ENCODE data around the gene FAM174C.

Gene FAM174C

DNA sequence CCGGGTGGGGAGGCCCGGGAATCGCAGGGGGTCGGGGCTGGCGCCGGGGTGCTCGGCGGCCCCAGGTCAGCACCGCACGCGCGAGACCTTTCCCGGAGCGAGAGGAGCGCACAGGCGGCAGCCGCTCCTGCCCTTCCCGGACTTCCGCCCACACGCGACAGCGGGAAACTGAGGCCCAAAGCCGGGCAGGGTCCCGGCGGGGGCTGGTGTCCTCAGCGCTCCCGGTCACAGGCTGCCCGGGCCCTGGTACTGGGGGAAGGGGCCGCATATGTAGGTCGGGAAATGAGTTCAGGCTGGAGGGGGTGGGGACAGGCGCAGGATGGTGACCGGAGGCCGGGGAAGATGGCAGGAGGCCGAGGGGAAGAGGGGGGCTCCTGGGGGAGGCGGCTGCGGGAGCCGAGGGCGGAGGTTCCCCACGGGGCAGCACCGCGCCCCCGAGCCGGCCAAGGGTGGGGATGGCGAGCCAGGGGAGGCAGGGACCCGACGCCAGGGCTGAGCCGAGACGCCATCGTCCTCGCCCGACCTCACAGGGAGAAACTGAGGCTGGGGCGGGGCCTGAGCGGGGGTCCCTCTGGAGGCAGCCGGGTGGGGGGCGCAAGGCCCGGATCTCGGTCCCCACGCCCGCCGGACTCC, 38.2 kb upstream of the FAM174C start (continued):
- TF ChIP-seq ZNF391 (tag by site-specific recombination; IDR thresholded peaks at IDR 0.05; ENCODE audit: borderline replicate concordance, low read depth) = peak; percentile 35; the same call in 1 of the 2 replicates
- TF ChIP-seq, protein P1, sequence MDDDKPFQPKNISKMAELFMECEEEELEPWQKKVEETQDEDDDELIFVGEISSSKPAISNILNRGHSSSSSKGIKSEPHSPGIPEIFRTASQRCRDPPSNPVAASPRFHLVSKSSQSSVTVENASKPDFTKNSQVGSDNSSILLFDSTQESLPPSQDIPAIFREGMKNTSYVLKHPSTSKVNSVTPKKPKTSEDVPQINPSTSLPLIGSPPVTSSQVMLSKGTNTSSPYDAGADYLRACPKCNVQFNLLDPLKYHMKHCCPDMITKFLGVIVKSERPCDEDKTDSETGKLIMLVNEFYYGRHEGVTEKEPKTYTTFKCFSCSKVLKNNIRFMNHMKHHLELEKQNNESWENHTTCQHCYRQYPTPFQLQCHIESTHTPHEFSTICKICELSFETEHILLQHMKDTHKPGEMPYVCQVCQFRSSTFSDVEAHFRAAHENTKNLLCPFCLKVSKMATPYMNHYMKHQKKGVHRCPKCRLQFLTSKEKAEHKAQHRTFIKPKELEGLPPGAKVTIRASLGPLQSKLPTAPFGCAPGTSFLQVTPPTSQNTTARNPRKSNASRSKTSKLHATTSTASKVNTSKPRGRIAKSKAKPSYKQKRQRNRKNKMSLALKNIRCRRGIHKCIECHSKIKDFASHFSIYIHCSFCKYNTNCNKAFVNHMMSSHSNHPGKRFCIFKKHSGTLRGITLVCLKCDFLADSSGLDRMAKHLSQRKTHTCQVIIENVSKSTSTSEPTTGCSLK (tag by site-specific recombination; IDR thresholded peaks at IDR 0.05) = no peak
- 0 out of 2 replicates have a peak, but pooled peaks have one; percentile 29 for TF ChIP-seq WT1 (tag by site-specific recombination; IDR thresholded peaks at IDR 0.05)
- TF ChIP-seq ZNF658 (tag by site-specific recombination; IDR thresholded peaks at IDR 0.05) = no peak
- no peak for TF ChIP-seq ZNF837 (tag by site-specific recombination; IDR thresholded peaks at IDR 0.05)
- TF ChIP-seq ZNF501 (tag by site-specific recombination; IDR thresholded peaks at IDR 0.05) = no peak
- no peak; the same call in 1 of the 2 replicates for TF ChIP-seq ZNF600 (tag by site-specific recombination; IDR thresholded peaks at IDR 0.05)
- TF ChIP-seq ZNF558 (tag by site-specific recombination; IDR thresholded peaks at IDR 0.05) = no peak
- no peak for TF ChIP-seq KLF10 (tag by site-specific recombination; IDR thresholded peaks at IDR 0.05)
- TF ChIP-seq, protein P2, sequence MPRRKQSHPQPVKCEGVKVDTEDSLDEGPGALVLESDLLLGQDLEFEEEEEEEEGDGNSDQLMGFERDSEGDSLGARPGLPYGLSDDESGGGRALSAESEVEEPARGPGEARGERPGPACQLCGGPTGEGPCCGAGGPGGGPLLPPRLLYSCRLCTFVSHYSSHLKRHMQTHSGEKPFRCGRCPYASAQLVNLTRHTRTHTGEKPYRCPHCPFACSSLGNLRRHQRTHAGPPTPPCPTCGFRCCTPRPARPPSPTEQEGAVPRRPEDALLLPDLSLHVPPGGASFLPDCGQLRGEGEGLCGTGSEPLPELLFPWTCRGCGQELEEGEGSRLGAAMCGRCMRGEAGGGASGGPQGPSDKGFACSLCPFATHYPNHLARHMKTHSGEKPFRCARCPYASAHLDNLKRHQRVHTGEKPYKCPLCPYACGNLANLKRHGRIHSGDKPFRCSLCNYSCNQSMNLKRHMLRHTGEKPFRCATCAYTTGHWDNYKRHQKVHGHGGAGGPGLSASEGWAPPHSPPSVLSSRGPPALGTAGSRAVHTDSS (tag by site-specific recombination; IDR thresholded peaks at IDR 0.05) = no peak
- peak; percentile 75 for TF ChIP-seq KLF1 (tag by site-specific recombination; IDR thresholded peaks at IDR 0.05)
- no peak for TF ChIP-seq ZNF529 (tag by site-specific recombination; IDR thresholded peaks at IDR 0.05; ENCODE audit: insufficient replicate concordance)
- TF ChIP-seq ZNF184 (tag by site-specific recombination; IDR thresholded peaks at IDR 0.05) = no peak
- no peak for TF ChIP-seq ZNF514 (tag by site-specific recombination; IDR thresholded peaks at IDR 0.05)
- no peak for TF ChIP-seq SETDB1 (IDR thresholded peaks at IDR 0.05; ENCODE audit: insufficient read length, low read length)
- TF ChIP-seq ZNF530 (tag by site-specific recombination; IDR thresholded peaks at IDR 0.05; ENCODE audit: low read depth) = no peak
- no peak for TF ChIP-seq ZNF24 (tag by site-specific recombination; IDR thresholded peaks at IDR 0.05)
- TF ChIP-seq ZSCAN30 (tag by site-specific recombination; IDR thresholded peaks at IDR 0.05) = no peak; the same call in 1 of the 2 replicates
- TF ChIP-seq ZNF175 (tag by site-specific recombination; IDR thresholded peaks at IDR 0.05) = no peak
- no peak for TF ChIP-seq GLI4 (tag by site-specific recombination; IDR thresholded peaks at IDR 0.05)
- peak; percentile 70 for TF ChIP-seq ZIC2 (tag by site-specific recombination; IDR thresholded peaks at IDR 0.05)
- TF ChIP-seq KLF9 (tag by site-specific recombination; IDR thresholded peaks at IDR 0.05; ENCODE audit: low read depth) = peak; percentile 74
- no peak for TF ChIP-seq ZNF621 (tag by site-specific recombination; IDR thresholded peaks at IDR 0.05)
- TF ChIP-seq ZNF324 (tag by site-specific recombination; IDR thresholded peaks at IDR 0.05) = no peak
- TF ChIP-seq ZNF214 (tag by site-specific recombination; IDR thresholded peaks at IDR 0.05; ENCODE audit: borderline replicate concordance) = no peak
- TF ChIP-seq, protein P3, sequence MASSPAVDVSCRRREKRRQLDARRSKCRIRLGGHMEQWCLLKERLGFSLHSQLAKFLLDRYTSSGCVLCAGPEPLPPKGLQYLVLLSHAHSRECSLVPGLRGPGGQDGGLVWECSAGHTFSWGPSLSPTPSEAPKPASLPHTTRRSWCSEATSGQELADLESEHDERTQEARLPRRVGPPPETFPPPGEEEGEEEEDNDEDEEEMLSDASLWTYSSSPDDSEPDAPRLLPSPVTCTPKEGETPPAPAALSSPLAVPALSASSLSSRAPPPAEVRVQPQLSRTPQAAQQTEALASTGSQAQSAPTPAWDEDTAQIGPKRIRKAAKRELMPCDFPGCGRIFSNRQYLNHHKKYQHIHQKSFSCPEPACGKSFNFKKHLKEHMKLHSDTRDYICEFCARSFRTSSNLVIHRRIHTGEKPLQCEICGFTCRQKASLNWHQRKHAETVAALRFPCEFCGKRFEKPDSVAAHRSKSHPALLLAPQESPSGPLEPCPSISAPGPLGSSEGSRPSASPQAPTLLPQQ (tag by site-specific recombination; IDR thresholded peaks at IDR 0.05) = peak; percentile 45; the same call in 1 of the 2 replicates
- TF ChIP-seq, protein P4, sequence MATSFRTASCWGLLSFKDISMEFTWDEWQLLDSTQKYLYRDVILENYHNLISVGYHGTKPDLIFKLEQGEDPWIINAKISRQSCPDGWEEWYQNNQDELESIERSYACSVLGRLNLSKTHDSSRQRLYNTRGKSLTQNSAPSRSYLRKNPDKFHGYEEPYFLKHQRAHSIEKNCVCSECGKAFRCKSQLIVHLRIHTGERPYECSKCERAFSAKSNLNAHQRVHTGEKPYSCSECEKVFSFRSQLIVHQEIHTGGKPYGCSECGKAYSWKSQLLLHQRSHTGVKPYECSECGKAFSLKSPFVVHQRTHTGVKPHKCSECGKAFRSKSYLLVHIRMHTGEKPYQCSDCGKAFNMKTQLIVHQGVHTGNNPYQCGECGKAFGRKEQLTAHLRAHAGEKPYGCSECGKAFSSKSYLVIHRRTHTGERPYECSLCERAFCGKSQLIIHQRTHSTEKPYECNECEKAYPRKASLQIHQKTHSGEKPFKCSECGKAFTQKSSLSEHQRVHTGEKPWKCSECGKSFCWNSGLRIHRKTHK (tag by site-specific recombination; IDR thresholded peaks at IDR 0.05) = no peak
- no peak for TF ChIP-seq ZNF311 (tag by site-specific recombination; IDR thresholded peaks at IDR 0.05; ENCODE audit: borderline replicate concordance)
- TF ChIP-seq ZNF707 (tag by site-specific recombination; IDR thresholded peaks at IDR 0.05) = no peak
- TF ChIP-seq, protein P5, sequence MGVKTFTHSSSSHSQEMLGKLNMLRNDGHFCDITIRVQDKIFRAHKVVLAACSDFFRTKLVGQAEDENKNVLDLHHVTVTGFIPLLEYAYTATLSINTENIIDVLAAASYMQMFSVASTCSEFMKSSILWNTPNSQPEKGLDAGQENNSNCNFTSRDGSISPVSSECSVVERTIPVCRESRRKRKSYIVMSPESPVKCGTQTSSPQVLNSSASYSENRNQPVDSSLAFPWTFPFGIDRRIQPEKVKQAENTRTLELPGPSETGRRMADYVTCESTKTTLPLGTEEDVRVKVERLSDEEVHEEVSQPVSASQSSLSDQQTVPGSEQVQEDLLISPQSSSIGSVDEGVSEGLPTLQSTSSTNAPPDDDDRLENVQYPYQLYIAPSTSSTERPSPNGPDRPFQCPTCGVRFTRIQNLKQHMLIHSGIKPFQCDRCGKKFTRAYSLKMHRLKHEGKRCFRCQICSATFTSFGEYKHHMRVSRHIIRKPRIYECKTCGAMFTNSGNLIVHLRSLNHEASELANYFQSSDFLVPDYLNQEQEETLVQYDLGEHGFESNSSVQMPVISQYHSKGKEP (tag by site-specific recombination; IDR thresholded peaks at IDR 0.05) = no peak
- TF ChIP-seq ZNF221 (tag by site-specific recombination; IDR thresholded peaks at IDR 0.05; ENCODE audit: borderline replicate concordance) = no peak
- TF ChIP-seq, protein P6, sequence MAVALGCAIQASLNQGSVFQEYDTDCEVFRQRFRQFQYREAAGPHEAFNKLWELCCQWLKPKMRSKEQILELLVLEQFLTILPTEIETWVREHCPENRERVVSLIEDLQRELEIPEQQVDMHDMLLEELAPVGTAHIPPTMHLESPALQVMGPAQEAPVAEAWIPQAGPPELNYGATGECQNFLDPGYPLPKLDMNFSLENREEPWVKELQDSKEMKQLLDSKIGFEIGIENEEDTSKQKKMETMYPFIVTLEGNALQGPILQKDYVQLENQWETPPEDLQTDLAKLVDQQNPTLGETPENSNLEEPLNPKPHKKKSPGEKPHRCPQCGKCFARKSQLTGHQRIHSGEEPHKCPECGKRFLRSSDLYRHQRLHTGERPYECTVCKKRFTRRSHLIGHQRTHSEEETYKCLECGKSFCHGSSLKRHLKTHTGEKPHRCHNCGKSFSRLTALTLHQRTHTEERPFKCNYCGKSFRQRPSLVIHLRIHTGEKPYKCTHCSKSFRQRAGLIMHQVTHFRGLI (tag by site-specific recombination; IDR thresholded peaks at IDR 0.05) = no peak
